ENCODE results near the gene ADAM15. TPM values are rescaled to one million over a fixed set of nuclear protein-coding genes. Genes with fewer than 3 reads are reported as not detected.

Gene ADAM15
- total and polyA plus RNA-seq, 2 of the 8 experiments (the other 6 are each of a cell fraction or from before 2014, with no cell fraction given): 32.9 to 37.6 TPM

DNA sequence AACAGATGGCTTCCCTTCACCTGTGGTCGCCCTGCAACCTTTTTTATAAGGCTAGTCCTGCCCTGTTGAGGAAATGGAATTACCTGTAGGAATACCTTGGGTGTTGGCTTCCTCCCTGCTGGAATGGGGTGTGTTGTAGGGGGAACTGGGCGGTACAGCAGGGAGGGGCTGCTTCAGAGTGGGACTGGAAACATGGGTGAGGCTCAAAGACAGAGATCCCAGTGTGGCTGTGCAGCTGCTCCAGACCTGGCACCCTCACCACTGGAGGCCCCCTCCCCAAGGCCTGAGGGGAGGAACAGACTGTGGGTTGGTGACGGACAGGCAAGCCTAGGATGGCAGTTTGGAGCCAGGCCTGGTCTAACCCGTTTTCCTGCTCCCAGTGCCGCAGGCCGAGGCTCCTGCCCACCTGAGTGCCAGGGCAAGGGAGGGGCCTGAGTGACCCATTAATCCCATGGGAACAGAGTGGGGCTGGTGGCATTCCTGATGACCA is 32.0 kb downstream of the ADAM15 start:
- Histone ChIP-seq H3K56ac (replicated peaks; ENCODE audit: insufficient read length, low read depth, low read length) (no peak overlapping the region), H2BK20ac (ENCODE audit: low read length) (no peak overlapping the region), H2BK120ac (replicated peaks; ENCODE audit: low read depth, low read length) (no peak overlapping the region), H4K8ac (ENCODE audit: extremely low read depth, insufficient read depth, low read length) (peak overlapping the region; percentile 41; the same call in 1 of the 2 replicates), H3K4ac (replicated peaks; ENCODE audit: insufficient read length, low read depth, low read length) (no peak overlapping the region), H3K27ac (ENCODE audit: low read depth, low read length) (no peak overlapping the region), H2BK12ac (ENCODE audit: low read depth, low read length) (peak overlapping the region; percentile 81; the same call in 1 of the 2 replicates), H3K4me2 (ENCODE audit: insufficient read depth in 1 of 2, low read depth in 2 of 2, low read length in 2 of 2) (peak overlapping the region; percentile 93 to 95; a peak in 2 of 4 replicates), H3K36me3 (ENCODE audit: control insufficient read depth in 2 of 4, insufficient read depth in 4 of 4, low read length in 3 of 4) (no peaks in the 10 kb centered on the region), H3K4me1 (replicated peaks in 1 of 4; ENCODE audit: control insufficient read depth in 3 of 4, insufficient read depth in 4 of 4, low read length in 3 of 4) (peaks cover 0 to 52% (median 29%) of the 10 kb centered on the region in 4 experiments; a peak in 6 of 7 replicates), H3K18ac (ENCODE audit: extremely low read depth, low read length) (no peak overlapping the region), H4K20me1 (replicated peaks in 1 of 2; ENCODE audit: control insufficient read depth in 1 of 2, insufficient read depth in 2 of 2, low read length in 2 of 2) (peaks cover 0 to 15% of the 10 kb centered on the region in 2 experiments), H2BK5ac (ENCODE audit: low read depth, low read length) (no peak overlapping the region), H4K91ac (replicated peaks; ENCODE audit: insufficient read length, low read length) (no peak overlapping the region), H3K23me2 (ENCODE audit: low read depth, low read length) (peaks cover 21% of the 10 kb centered on the region; the same call in 1 of the 2 replicates), H3K23ac (ENCODE audit: insufficient read length) (no peak overlapping the region), H3K79me2 (ENCODE audit: control insufficient read depth in 1 of 2, insufficient read depth in 2 of 2, low read length in 2 of 2) (no peaks in the 10 kb centered on the region), H2BK15ac (ENCODE audit: low read length) (0 out of 2 replicates have a peak overlapping the region, but pooled peaks have one; percentile 31), H3K9me3 (ENCODE audit: insufficient read depth in 2 of 2, low read depth in 1 of 2, low read length in 1 of 2) (no peaks in the 10 kb centered on the region), H3K4me3 (ENCODE audit: extremely low read depth in 1 of 4, insufficient read depth in 2 of 4, low read depth in 3 of 4, low read length in 4 of 4) (no peak overlapping the region), H2AFZ (ENCODE audit: low read length) (no peak overlapping the region), H3K79me1 (ENCODE audit: low read depth, low read length) (no peaks in the 10 kb centered on the region), H3K9ac (replicated peaks in 1 of 4; ENCODE audit: extremely low read depth in 1 of 4, low read depth in 3 of 4, low read length in 3 of 4) (no peak overlapping the region), H2AK5ac (ENCODE audit: low read depth, low read length) (0 out of 2 replicates have a peak overlapping the region, but pooled peaks have one; percentile 9), H3K27me3 (replicated peaks in 1 of 4; ENCODE audit: control insufficient read depth in 3 of 4, extremely low read depth in 1 of 4, insufficient read depth in 3 of 4, low read length in 3 of 4) (peaks cover 49 to 60% (median 56%) of the 10 kb centered on the region in 4 experiments), H3K14ac (ENCODE audit: insufficient read length) (no peak overlapping the region), H4K5ac (ENCODE audit: insufficient read length, low read depth, low read length) (no peak overlapping the region)
- ChIA-PET CTCF (ENCODE audit: partially characterized antibody) (interaction anchor here (1.0 to 5.5 kb wide), 8 partner anchors 12 to 179 kb away, joined by 3 to 169 read pairs (median 4); partner anchors contain the start of genes EFNA4 and KRTCAP2), POLR2A (ENCODE audit: partially characterized antibody) (interaction anchor here (1.3 kb wide), 1 partner anchor 111 kb away, joined by 3 read pairs; no protein-coding TSS in a partner anchor)
- FAIRE-seq (no peak), DNase-seq (ENCODE audit: low read depth in 1 of 2, low spot score in 2 of 2) (no peak)
- 45% methylated on average over 6 of the region's 6 CpGs; no CpG with 5 or more reads in 1 of the 2 experiments for WGBS, 2 experiments (ENCODE audit: extremely low coverage in 1 of 2, insufficient coverage in 1 of 2, insufficient read length in 1 of 2, insufficient replicate concordance in 2 of 2, low coverage in 1 of 2, low lambda C conversion rate in 2 of 2, missing lambda C conversion rate in 1 of 2)
- no peak for TF ChIP-seq EP300 (IDR thresholded peaks at IDR 0.05; ENCODE audit: borderline replicate concordance in 1 of 2, low read depth in 2 of 2, low read length in 2 of 2)
- no peak for TF ChIP-seq TEAD4 (IDR thresholded peaks at IDR 0.05; ENCODE audit: low read depth, low read length)
- TF ChIP-seq TCF12 (IDR thresholded peaks at IDR 0.05; ENCODE audit: low read depth, low read length): no peak
- TF ChIP-seq, protein P1, sequence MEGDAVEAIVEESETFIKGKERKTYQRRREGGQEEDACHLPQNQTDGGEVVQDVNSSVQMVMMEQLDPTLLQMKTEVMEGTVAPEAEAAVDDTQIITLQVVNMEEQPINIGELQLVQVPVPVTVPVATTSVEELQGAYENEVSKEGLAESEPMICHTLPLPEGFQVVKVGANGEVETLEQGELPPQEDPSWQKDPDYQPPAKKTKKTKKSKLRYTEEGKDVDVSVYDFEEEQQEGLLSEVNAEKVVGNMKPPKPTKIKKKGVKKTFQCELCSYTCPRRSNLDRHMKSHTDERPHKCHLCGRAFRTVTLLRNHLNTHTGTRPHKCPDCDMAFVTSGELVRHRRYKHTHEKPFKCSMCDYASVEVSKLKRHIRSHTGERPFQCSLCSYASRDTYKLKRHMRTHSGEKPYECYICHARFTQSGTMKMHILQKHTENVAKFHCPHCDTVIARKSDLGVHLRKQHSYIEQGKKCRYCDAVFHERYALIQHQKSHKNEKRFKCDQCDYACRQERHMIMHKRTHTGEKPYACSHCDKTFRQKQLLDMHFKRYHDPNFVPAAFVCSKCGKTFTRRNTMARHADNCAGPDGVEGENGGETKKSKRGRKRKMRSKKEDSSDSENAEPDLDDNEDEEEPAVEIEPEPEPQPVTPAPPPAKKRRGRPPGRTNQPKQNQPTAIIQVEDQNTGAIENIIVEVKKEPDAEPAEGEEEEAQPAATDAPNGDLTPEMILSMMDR (IDR thresholded peaks at IDR 0.05; ENCODE audit: control extremely low read depth in 1 of 3, insufficient read depth in 1 of 3, low read depth in 1 of 3, low read length in 3 of 3): no peak
- no peak for TF ChIP-seq RFX5 (IDR thresholded peaks at IDR 0.05; ENCODE audit: borderline replicate concordance, low read depth, low read length)
- no peak for TF ChIP-seq CBX5 (IDR thresholded peaks at IDR 0.05; ENCODE audit: low read depth, low read length)
- TF ChIP-seq KDM5A (IDR thresholded peaks at IDR 0.05; ENCODE audit: low read length): no peak
- TF ChIP-seq TBP (IDR thresholded peaks at IDR 0.05; ENCODE audit: low read depth, low read length): no peak
- no peak for TF ChIP-seq SIN3A (conservative IDR thresholded peaks at IDR 0.05 in 1 of 2, IDR thresholded peaks at IDR 0.05 in 1 of 2; ENCODE audit: low read depth in 1 of 2, low read length in 2 of 2)
- no peak for TF ChIP-seq FOSL1 (IDR thresholded peaks at IDR 0.05; ENCODE audit: insufficient read depth, low read depth, low read length)

Measured in H1 (cell line).